Measurements from ENCODE around the gene OR6K3.
"Not testable (repeated sequence)": the region's sequence is repeated elsewhere in the genome, so short reads cannot be mapped to it uniquely, and the experiment has no call there.

OR6K3 gene

DNA sequence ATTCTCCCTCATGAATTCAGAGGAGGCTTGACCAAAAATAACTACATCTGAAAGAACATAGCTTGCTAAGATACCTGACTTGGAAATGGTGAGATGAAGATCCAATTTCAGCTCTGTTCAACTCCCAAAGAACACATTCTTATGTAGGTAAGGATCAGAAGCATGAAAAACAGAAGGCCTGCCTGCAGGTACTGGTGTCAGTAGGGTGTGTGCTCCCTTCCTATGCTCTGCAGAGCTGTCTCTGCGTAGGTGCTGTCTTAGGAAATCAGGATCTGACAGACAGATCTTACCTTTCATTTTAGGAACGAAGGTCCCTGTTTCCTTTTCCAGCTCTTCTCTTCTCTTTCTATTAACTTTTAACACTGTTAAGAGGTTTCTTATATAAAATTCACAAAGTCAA, 14.4 kb downstream of the OR6K3 start:
- no peak for TF ChIP-seq CTCF (IDR thresholded peaks at IDR 0.05; ENCODE audit: low read depth, low read length, missing control alignments)
- no peak for DNase-seq (ENCODE audit: low read depth)
- no peak overlapping the region for H3K4me3 ChIP-seq (ENCODE audit: low read depth, low read length)

DNA sequence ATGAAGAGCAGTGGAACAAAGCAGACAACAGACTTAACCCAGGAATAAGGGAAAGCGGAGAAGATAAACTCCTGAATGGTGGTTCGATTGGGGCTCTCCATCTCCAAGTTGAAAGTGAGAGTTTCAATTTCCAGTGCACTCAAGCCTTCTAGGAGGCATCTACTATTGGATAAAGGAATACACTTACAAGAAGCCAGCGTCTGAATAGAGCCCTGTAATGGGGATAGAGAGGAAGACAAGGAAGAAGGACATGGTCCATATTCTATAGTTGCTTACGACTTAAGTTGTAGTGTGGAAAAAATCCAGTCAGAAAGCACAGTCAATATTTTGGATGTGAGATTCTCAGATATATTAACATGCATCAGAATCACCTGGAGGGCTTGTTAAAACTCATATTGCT, 20.0 kb downstream of the OR6K3 start, which contains the start of gene OR6K2:
OR6K2 (minus strand) TSS at position 101 of the 400 bp plus-strand sequence; CDS start at position 101, 0 bp downstream.
- TF ChIP-seq CTCF (IDR thresholded peaks at IDR 0.05; ENCODE audit: low read depth, low read length, missing control alignments) = no peak
- no peak within 1 kb of the TSS for H3K4me3 ChIP-seq (ENCODE audit: low read depth, low read length)
- DNase-seq (ENCODE audit: low read depth) = no peak

GRCh38 chr1:158694596-158694995, 25.9 kb downstream of the OR6K3 start:
- no peak for DNase-seq (ENCODE audit: low read depth)
- H3K4me3 ChIP-seq (ENCODE audit: low read depth, low read length) = no peak overlapping the region
- TF ChIP-seq CTCF (IDR thresholded peaks at IDR 0.05; ENCODE audit: low read depth, low read length, missing control alignments) = no peak

GRCh38 chr1:158692356-158692755, 28.2 kb downstream of the OR6K3 start:
- H3K4me3 ChIP-seq (ENCODE audit: low read depth, low read length) = no peak overlapping the region
- DNase-seq (ENCODE audit: low read depth) = no peak
- no peak for TF ChIP-seq CTCF (IDR thresholded peaks at IDR 0.05; ENCODE audit: low read depth, low read length, missing control alignments)

DNA sequence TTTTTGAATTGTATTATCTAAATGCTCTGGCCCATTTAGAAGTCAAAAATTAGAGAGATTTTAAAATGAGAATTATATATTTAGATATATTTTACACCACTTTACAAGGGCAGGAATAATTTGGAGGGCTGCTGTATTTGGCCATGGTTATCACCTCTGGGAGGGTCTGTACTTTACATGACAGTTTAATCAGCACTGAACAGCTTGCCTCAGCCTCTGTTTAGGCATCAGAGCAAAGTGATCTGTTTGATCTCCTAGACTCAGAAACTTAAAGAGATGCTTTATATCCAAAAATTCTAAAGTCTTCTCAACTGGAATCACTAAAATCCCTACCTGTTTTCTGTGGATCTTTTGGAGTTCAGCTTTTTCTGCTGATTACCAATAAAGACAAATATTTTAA, 28.6 kb downstream of the OR6K3 start:
- no peak for DNase-seq (ENCODE audit: low read depth)
- H3K4me3 ChIP-seq (ENCODE audit: low read depth, low read length) = no peak overlapping the region
- no peak for TF ChIP-seq CTCF (IDR thresholded peaks at IDR 0.05; ENCODE audit: low read depth, low read length, missing control alignments)

- not testable (repeated sequence) for H3K4me3 ChIP-seq (ENCODE audit: low read depth, low read length); DNase-seq (ENCODE audit: low read depth)
These were observed 29.4 kb downstream of the OR6K3 start for GRCh38 chr1:158691149-158691548.

DNA sequence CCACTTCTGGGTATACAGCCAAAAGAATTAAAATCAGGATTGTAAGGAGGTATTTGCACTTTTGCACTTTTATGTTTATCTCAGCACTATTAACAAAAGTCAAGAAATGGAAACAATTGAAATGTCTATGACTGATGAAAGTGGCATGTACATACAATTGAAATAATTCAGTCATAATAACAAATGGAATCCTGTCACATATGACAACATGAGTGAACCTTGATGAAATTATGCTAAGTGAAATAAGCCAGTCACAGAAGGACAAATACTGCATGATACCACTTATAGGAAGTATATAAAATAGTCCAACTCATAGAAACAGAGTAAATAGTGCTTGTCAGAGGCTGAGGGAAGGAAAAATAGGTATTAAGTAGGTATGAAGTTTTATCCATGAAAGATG, 30.6 kb downstream of the OR6K3 start:
- no peak overlapping the region for H3K4me3 ChIP-seq (ENCODE audit: low read depth, low read length)
- TF ChIP-seq CTCF (IDR thresholded peaks at IDR 0.05; ENCODE audit: low read depth, low read length, missing control alignments) = no peak
- no peak for DNase-seq (ENCODE audit: low read depth)

GRCh38 chr1:158689110-158689509, 31.4 kb downstream of the OR6K3 start:
- no peak for TF ChIP-seq CTCF (IDR thresholded peaks at IDR 0.05; ENCODE audit: low read depth, low read length, missing control alignments)
- no peak for DNase-seq (ENCODE audit: low read depth)
- no peak overlapping the region for H3K4me3 ChIP-seq (ENCODE audit: low read depth, low read length)

- DNase-seq (ENCODE audit: low read depth) = not testable (repeated sequence)
These were observed 32.2 kb downstream of the OR6K3 start for GRCh38 chr1:158688343-158688742.

More at GRCh38 chr1:158688343-158688742, 32.2 kb downstream of the OR6K3 start:
- not testable (repeated sequence) for H3K4me3 ChIP-seq (ENCODE audit: low read depth, low read length)

All from GM12864 (cell line).